Caco-2 (cell line): ENCODE data around the gene CERS1. TPM values are rescaled to one million over a fixed set of nuclear protein-coding genes. Genes with fewer than 3 reads are reported as not detected.

Source experiments
- BruUV-seq: library from RNA; stranded (reverse); fragments of 400-500 nt; replicated peaks from 2 replicates; lab custom pipeline; 2021; lab: Mats Ljungman, UMichigan
- CTCF ChIA-PET: fragments of 300-600 bp; sonication (Branson Sonifier 250); formaldehyde crosslinking; loops from one replicate; lab custom pipeline; 2022; ENCODE audit warnings: antibody characterized with exemption; lab: Charles Lee
- POLR2A ChIA-PET: fragments of 300-600 bp; sonication (Branson Sonifier 250); formaldehyde crosslinking; loops from one replicate; lab custom pipeline; 2022; ENCODE audit warnings: antibody characterized with exemption; lab: Charles Lee
- DNase-seq, 2 experiments: peaks; one replicate each; pipeline versions ENCODE4 v3.0.0 to v3.0.0-alpha.2; 2020 to 2022
- H3K27me3 ChIP-seq: replicated peaks from 2 replicates; pipeline ENCODE4 v1.6.0; 2011; ENCODE audit warnings: low read length; ENCODE audit not compliant: control insufficient read depth, insufficient read depth
- H3K36me3 ChIP-seq: 2 replicates; pipeline ENCODE4 v1.5.1; 2011; ENCODE audit warnings: low read length; ENCODE audit not compliant: control insufficient read depth, insufficient read depth
- H3K4me1 ChIP-seq: fragments of 250-450 bp; sonication (Bioruptor Pico); 2 replicates; pipeline ENCODE4 v1.5.1; 2020; ENCODE audit warnings: mild to moderate bottlenecking
- H3K4me3 ChIP-seq: 2 replicates; pipeline ENCODE4 v1.5.1; 2011; ENCODE audit warnings: low read depth, mild to moderate bottlenecking, control low read depth, low read length
- H3K9me3 ChIP-seq: fragments of 250-450 bp; sonication (Bioruptor Pico); 2 replicates; pipeline ENCODE4 v1.5.1; 2020; ENCODE audit warnings: mild to moderate bottlenecking, moderate library complexity
- H3K27ac Mint-ChIP-seq: one replicate; pipeline ENCODE4 v1.8.0; 2022; ENCODE audit warnings: mixed read lengths; ENCODE audit not compliant: unreplicated experiment
- H3K27me3 Mint-ChIP-seq: one replicate; pipeline ENCODE4 v1.8.0; 2022; ENCODE audit warnings: mixed read lengths; ENCODE audit not compliant: insufficient read depth, unreplicated experiment
- H3K36me3 Mint-ChIP-seq: one replicate; pipeline ENCODE4 v1.8.0; 2022; ENCODE audit warnings: mild to moderate bottlenecking, mixed read lengths; ENCODE audit not compliant: insufficient read depth, unreplicated experiment
- H3K4me1 Mint-ChIP-seq: one replicate; pipeline ENCODE4 v1.8.0; 2022; ENCODE audit warnings: low read depth, mixed read lengths; ENCODE audit not compliant: unreplicated experiment
- H3K4me3 Mint-ChIP-seq: one replicate; pipeline ENCODE4 v1.8.0; 2022; ENCODE audit warnings: mild to moderate bottlenecking, moderate library complexity, mixed read lengths; ENCODE audit not compliant: unreplicated experiment
- H3K9me3 Mint-ChIP-seq: one replicate; pipeline ENCODE4 v1.8.0; 2022; ENCODE audit warnings: mixed read lengths; ENCODE audit not compliant: unreplicated experiment
- intact Hi-C: fragments of 100-400 bp; cut with micrococcal nuclease; formaldehyde crosslinking; loops from one replicate; pipeline ENCODE4 v1.10.0; 2022; ENCODE audit not compliant: unreplicated experiment
- total RNA-seq: library from RNA; stranded (reverse); gene quantifications from 2 replicates; pipeline ENCODE4 v1.2.3, GENCODE V29; 2022
- TF ChIP-seq, protein P1 (sequence below), 2 experiments: fragments of 200-600 bp in 1 of 2; IDR thresholded peaks; 1 replicate in 1 of 2; 2 replicates in 1 of 2; pipeline versions ENCODE4 v1.5.1 to v1.8.0; 2011 to 2022; ENCODE audit warnings: antibody characterized with exemption in 1 of 2, control low read depth in 1 of 2, inconsistent platforms in 1 of 2, low read depth in 1 of 2, low read length in 1 of 2, mild to moderate bottlenecking in 1 of 2, moderate library complexity in 1 of 2; ENCODE audit not compliant: insufficient read depth in 1 of 2, severe bottlenecking in 1 of 2, unreplicated experiment in 1 of 2

Gene CERS1
- total RNA-seq, 1 experiment from 2014 or later: 20.3 TPM

DNA sequence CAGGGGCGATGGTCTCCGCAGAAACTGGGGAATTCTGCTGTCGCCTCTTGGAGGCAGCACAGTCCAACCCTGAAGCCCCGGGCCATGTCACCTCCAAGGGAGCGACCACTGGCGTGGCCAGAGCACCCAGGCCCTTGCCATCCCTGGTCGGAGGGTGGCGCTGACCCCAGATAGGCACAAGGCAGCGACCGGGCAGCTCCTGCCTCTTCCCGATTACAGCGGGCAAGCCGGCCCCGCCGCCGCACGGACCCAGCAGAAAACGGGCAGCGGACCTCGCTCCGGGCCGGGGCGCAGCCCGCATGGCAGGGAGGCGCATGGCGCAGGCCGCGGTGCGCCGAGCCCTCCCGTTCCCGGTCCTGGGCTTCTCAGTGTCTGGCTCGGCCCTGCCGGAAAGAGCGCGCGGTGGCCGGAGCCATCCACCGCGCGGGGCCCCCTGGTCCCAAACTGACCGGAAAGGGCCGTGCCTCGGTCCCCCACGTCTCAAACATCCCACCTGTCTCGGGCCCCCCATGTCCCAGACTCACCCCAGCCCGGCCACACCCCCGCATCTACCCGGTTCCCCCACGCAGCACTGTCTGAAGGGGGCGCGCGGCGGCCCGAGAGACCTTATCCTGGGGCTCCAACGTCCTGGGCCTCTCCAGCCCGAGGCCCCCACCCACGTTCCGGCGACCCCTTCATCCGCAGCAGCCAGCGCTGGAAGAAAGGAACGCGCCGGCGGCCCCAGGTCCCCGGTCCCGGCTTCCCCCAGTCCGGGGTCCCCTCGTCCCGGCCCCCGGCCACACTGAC lies 727 bp downstream of the CERS1 start:
- H3K27ac Mint-ChIP-seq: no peak overlapping the region
- H3K4me1 Mint-ChIP-seq: no peaks in the 10 kb centered on the region
- DNase-seq: peak; percentile 84 to 86
- TF ChIP-seq, protein P1, sequence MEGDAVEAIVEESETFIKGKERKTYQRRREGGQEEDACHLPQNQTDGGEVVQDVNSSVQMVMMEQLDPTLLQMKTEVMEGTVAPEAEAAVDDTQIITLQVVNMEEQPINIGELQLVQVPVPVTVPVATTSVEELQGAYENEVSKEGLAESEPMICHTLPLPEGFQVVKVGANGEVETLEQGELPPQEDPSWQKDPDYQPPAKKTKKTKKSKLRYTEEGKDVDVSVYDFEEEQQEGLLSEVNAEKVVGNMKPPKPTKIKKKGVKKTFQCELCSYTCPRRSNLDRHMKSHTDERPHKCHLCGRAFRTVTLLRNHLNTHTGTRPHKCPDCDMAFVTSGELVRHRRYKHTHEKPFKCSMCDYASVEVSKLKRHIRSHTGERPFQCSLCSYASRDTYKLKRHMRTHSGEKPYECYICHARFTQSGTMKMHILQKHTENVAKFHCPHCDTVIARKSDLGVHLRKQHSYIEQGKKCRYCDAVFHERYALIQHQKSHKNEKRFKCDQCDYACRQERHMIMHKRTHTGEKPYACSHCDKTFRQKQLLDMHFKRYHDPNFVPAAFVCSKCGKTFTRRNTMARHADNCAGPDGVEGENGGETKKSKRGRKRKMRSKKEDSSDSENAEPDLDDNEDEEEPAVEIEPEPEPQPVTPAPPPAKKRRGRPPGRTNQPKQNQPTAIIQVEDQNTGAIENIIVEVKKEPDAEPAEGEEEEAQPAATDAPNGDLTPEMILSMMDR (IDR thresholded peaks at IDR 0.05; ENCODE audit: insufficient read depth in 1 of 2, low read depth in 1 of 2, low read length in 1 of 2, severe bottlenecking in 1 of 2, unreplicated experiment in 1 of 2): peak; percentile 61 to 74
- Histone ChIP-seq H3K36me3 (no peaks in the 10 kb centered on the region), H3K27me3 (no peaks in the 10 kb centered on the region), H3K9me3 (no peaks in the 10 kb centered on the region), H3K4me1 (peaks cover 17% of the 10 kb centered on the region), H3K4me3 (peak overlapping the region; percentile 70)
- no peaks in the 10 kb centered on the region for H3K9me3 Mint-ChIP-seq
- peak overlapping the region; percentile 74 for H3K4me3 Mint-ChIP-seq
- H3K27me3 Mint-ChIP-seq: no peaks in the 10 kb centered on the region
- ChIA-PET CTCF (interaction anchor here (0.6 to 2.3 kb wide), 4 partner anchors 23 to 92 kb away, joined by 3 to 13 read pairs (median 3); partner anchors contain the start of genes COPE and DDX49), POLR2A (interaction anchor here (0.9 to 1.9 kb wide), 2 partner anchors 24 kb away, joined by 7 read pairs; partner anchors contain the start of genes COPE and DDX49)
- BruUV-seq: no TSS peak
- intact Hi-C loops: loop anchor here (1.0 to 2.0 kb wide), 2 partner anchors 24 to 91 kb away; partner anchors contain the start of genes COPE and DDX49
- H3K36me3 Mint-ChIP-seq: peaks cover 12% of the 10 kb centered on the region

DNA sequence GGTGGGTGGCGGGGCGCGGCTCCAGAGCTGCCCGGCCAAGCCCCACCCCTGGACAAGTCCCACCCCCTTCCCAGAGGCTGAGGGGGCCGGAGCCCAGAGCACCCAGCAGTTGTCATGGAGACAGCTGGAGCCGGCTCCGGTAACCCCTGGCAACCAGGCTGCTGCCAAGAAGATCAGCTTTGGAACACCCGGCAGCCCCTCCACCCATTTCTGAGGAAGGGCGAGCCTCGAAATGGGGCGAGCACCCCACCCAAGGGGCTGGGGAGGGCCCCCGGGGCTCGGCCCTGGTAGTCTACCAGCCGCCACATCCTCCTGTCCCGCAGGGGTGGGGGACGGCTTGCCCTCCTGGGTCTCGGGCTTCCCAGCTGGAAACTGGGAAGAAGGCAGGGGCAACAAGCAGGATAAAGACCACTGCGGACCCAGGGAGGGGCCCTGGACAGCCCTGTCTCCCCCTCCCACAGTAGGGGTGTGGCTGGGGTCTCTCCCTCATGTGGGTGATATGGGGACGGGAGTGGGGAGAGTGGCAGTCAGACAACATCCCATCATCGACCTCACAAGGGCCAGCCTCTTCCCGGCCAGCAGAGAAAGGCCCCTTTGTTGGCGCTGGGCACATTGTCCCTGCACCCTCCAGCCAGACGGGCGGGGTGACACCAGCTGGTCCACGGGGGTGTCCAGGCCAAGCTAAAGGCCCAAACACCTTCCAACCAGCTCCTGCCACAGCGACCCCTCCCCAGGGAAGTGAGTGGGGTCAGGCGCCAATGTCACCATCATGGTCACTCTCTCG lies 1.5 kb downstream of the CERS1 start:
- intact Hi-C loops: loop anchor here (1.0 to 2.0 kb wide), 2 partner anchors 24 to 92 kb away; partner anchors contain the start of genes COPE and DDX49
- TF ChIP-seq, protein P1 (IDR thresholded peaks at IDR 0.05; ENCODE audit: insufficient read depth in 1 of 2, low read depth in 1 of 2, low read length in 1 of 2, severe bottlenecking in 1 of 2, unreplicated experiment in 1 of 2): no peak
- Mint-ChIP-seq H3K4me3 (peak overlapping the region; percentile 74), H3K27ac (no peak overlapping the region), H3K4me1 (no peaks in the 10 kb centered on the region), H3K9me3 (no peaks in the 10 kb centered on the region), H3K27me3 (no peaks in the 10 kb centered on the region), H3K36me3 (peaks cover 12% of the 10 kb centered on the region)
- Histone ChIP-seq H3K36me3 (no peaks in the 10 kb centered on the region), H3K4me1 (peaks cover 17% of the 10 kb centered on the region), H3K9me3 (no peaks in the 10 kb centered on the region), H3K27me3 (no peaks in the 10 kb centered on the region), H3K4me3 (peak overlapping the region; percentile 70)
- CTCF ChIA-PET: interaction anchor here (0.6 to 2.3 kb wide), 4 partner anchors 23 to 92 kb away, joined by 3 to 13 read pairs (median 3); partner anchors contain the start of genes COPE and DDX49
- DNase-seq: no peak
- POLR2A ChIA-PET: interaction anchor here (0.6 to 0.9 kb wide), 2 partner anchors 25 to 90 kb away, joined by 7 read pairs; partner anchors contain the start of genes COPE and DDX49
- BruUV-seq: no TSS peak
